Measurements from ENCODE around the gene RIMBP2.

RIMBP2 gene

GRCh38 chr12:130391186-130391585, 324.9 kb downstream of the RIMBP2 start:
- no peak for FAIRE-seq

- FAIRE-seq, result no peak
Measured at GRCh38 chr12:130385193-130385592, 330.9 kb downstream of the RIMBP2 start.

- no peak for FAIRE-seq
Measured at GRCh38 chr12:130384234-130384633, 331.9 kb downstream of the RIMBP2 start.

DNA sequence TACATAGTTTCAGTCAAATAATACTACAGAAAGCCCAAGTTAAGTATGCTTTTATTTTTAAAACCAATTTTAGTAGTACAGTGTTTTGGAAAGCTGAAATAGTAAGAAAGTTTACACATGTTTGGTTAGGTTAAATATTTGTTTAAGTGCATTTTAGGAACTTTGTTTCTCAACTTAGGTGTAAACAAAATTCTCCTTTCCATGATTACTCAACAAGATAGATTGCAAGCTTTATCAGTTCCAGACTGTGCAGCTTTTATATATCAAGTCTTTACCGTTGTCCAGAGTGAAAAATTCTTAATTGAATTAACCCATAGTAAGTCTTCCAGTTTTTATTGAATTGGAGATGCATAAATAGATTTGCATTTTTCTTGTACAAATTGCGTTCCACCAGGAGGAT, 333.3 kb downstream of the RIMBP2 start:
- no peak for FAIRE-seq

DNA sequence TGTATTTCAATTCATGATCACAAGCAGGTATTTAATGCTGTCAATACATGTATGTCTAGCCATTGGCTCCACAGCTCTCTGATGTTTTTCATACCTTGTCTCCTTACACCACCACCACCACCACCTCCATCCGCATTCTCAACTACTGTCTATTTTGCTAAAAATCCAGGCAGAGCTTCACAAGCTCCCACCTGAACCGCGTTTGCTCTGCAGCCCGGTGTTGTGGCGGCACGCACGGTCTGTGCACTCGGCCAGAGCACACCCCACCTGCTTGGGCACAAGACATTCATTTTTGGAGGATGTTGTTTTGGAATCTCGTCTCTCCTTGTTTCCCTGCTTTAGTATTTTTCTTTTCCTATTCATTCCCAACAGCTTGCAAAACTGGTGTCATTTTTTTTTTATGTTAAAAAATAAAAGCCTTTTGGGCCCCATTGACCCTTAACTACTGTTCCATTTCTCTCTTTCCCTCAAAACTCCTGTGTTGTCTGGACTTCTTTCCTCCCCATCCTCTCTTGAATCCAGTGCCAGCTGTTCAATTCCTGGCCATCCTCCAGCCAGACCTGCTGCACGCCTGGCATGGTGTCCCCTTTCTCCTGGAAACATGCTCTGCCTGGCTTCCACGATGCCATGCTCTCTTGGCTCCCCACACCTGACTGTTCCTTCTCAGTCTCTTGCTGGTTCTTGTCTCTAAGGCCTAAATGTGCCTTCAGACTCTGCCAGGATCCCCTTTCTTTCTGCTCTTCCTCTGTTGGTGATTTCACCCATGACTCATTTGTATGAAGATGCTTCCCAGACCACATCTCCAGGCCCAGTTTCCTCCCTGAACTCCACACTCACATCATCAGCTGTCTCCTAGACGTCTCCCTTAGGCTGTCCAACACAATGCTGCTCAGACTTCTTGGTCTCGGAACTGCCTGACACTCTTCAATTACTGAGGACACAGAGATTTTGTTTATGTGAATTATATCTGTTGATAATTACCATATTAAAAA, 340.5 kb downstream of the RIMBP2 start:
- no peak for FAIRE-seq

GRCh38 chr12:130374083-130374482, 342.0 kb downstream of the RIMBP2 start:
- no peak for FAIRE-seq

DNA sequence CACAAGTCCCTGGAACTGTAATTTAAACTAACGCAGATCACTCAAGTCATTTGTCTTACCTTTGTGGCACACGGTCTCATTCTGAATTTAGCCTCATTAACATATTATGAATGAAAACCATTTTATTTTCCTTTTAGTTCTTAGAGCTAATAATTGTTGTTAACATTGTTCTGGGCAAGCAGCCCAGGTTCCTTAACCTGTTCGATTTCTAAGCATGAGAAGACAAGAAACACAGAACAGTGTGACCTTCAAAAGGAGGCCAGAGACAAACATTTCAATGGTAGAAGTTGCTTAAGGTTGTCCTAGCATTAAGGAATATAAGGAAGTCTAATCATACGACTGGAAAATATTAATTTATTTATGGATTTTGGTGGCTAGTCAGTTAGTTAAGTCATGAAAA, 343.2 kb downstream of the RIMBP2 start:
- no peak for FAIRE-seq

GRCh38 chr12:130371296-130371695, 344.8 kb downstream of the RIMBP2 start:
- FAIRE-seq, result no peak

- no peak for FAIRE-seq
Measured at GRCh38 chr12:130369816-130370215, 346.3 kb downstream of the RIMBP2 start.

DNA sequence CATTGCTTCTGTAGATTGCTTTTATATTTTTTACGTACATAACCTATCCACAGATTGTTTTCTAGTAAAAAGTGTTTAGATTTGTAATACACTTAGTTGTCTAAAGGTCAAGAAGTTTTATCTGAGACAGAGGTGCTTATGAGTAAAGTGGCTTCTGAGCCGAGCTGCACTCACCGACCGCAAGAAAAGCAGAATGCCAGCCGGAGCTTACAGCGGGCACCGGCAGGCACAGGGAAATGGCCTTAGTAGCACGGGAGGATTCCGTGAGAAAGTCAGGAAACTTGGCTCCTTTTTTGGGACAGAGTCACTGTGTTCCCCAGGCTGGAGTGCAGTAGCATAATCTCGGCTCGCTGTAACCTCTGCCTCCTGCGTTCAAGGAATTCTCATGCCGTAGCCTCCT, 348.6 kb downstream of the RIMBP2 start:
- no peak for FAIRE-seq

DNA sequence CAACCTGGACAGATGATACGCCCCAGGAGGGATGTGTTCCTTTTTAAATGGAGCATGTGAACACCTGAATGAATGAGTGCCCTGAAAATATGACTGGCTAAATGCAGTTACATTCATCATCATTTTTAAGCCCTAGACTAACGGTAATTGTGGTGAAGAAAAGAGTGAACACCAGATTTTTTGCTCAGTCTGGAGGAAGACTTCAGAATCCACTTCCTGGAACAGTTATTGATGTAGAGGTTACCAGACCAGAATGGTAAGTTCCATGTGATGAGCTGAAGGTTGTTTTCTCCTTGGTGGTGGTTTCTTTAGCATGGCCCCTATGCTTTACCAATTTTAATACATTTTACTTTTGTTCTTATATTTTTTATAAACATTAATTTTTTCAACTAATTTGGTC, 349.1 kb downstream of the RIMBP2 start:
- FAIRE-seq, result no peak

GRCh38 chr12:130366159-130366558, 349.9 kb downstream of the RIMBP2 start:
- no peak for FAIRE-seq

DNA sequence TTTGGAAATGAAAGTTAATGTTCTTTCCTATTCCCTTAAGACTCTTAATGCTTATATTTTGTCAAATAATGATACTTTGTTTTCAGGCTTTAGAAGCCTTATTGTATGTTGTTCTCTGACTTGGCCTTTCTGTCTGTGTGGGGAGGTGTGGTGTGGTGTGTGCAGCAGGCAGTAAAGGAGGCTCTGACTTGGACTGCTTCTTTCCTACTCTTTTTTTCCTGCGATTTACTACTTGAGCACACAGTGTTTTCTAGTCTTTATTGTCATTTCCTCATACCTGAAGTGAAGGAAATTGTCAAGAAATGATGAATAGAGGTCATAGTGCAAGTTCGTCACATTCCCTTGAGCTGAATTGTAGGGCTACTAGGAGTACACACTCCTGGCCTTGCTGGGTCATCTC, 351.5 kb downstream of the RIMBP2 start:
- FAIRE-seq, result no peak

DNA sequence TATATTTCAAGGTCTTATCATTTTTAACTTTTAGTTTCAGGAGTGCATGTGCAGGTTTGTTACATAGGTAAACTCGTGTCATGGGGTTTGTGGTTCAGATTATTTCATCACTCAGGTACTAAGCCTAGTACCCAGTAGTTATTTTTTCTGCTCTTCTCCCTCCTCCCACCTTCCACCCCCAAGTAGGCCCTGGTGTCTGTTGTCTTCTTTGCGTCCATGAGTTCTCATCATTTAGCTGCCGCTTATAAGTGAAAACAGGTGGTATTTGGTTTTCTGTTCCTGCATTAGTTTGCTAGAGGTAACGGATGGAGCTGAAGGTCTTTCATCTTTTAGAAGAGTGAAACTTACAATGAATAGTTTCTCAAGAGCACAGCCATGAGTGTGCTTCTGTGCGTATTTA, 354.0 kb downstream of the RIMBP2 start:
- no peak for FAIRE-seq

DNA sequence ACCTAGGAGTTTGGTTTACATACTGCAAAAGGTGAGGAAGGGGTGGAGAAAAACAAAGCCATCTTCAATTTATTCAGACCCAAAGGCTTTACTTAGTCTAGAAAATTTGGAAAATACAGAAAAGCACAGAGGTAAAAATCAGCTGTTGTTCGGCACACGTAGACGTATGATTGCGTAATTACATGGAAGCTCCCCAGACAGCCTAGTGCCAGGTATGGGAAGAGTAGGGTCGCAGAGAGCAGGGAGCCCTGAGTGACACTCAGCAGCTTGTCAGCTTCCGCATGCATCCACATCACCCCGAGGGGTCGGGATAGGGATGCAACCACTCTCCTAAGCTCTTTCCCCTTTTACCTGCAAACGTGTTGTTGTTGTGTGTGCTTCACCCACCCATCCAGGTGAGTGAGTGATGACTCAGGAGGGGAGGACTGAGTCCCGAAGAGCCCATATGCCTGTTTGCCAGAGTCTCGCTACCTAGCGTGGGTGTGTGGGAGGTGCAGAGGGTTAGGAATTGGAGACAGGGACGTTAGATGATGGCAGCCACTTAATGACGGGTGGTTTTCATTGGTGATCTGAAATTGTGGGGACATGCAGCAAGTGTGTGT, 358.3 kb downstream of the RIMBP2 start:
- FAIRE-seq, result no peak

GRCh38 chr12:130357241-130357640, 358.9 kb downstream of the RIMBP2 start:
- no peak for FAIRE-seq

- FAIRE-seq, result no peak
Measured at GRCh38 chr12:130356222-130356621, 359.9 kb downstream of the RIMBP2 start.

GRCh38 chr12:130354407-130354806, 361.7 kb downstream of the RIMBP2 start:
- FAIRE-seq, result no peak

GRCh38 chr12:130353081-130353480, 363.0 kb downstream of the RIMBP2 start:
- no peak for FAIRE-seq

GRCh38 chr12:130351326-130351725, 364.8 kb downstream of the RIMBP2 start:
- no peak for FAIRE-seq

DNA sequence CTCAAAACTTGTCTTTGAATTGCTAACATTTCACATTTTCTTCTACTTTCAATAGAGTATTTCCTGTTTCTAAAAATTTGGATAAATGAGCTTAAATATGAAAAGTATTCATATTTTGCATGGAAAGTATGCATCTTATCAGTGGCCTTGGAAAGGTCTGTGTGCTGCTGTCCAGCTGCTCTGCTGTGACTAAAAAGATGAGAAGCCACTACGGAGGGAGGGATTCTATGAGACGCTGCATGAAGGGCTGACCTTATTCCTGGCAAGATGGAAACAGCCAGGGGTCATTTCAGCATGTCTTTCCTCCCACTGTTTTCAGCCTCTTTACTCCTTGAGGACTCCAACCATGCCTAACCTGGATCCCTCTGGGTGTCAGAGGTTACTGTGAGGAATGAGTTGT, 365.4 kb downstream of the RIMBP2 start:
- FAIRE-seq, result no peak

DNA sequence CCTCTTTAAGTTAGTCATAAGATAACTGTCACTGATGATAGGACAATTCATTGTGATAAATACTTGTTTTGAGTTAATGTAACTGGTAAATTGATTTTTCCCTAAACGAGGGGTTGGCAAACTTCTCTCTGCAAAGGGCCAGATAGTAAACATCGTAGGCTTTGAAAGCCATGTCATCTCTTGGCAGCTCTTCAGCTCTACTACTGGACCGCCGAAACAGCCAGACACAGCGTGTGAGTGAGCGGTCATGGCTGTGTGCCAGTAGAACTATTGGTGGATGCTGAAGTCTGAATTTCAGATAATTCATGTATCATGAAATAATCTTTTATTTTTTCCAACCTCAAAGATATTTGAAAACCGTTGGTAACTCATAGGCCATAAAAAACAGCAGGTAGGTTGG, 368.5 kb downstream of the RIMBP2 start:
- FAIRE-seq, result no peak
